Activated B cell treated with CpG ODN at 0.5 μM for 24 hours (primary cell): ENCODE data around the gene CHST8. TPM values are rescaled to one million over a fixed set of nuclear protein-coding genes. Genes with fewer than 3 reads are reported as not detected.

ENCODE experiments used
- ATAC-seq: fragments of 200-7000 bp; cut with Tn5 transposase; one replicate; pipeline ENCODE4 v1.10.0; 2021; ENCODE audit warnings: low read depth, mild to moderate bottlenecking, moderate library complexity
- CTCF ChIA-PET: fragments of 350-600 bp; sonication (Branson Sonifier 250); formaldehyde crosslinking; loops from one replicate; lab custom pipeline; 2021; ENCODE audit warnings: antibody characterized with exemption; lab: Charles Lee
- POLR2A ChIA-PET: fragments of 350-600 bp; sonication (Branson Sonifier 250); formaldehyde crosslinking; loops from one replicate; lab custom pipeline; 2021; ENCODE audit warnings: antibody characterized with exemption; lab: Charles Lee
- DNase-seq: peaks from one replicate; pipeline ENCODE4 v3.0.0; 2022
- H3K27ac Mint-ChIP-seq: one replicate; pipeline ENCODE4 v1.8.0; 2020; ENCODE audit warnings: mixed read lengths
- H3K27me3 Mint-ChIP-seq: one replicate; pipeline ENCODE4 v1.8.0; 2021; ENCODE audit warnings: mixed read lengths
- H3K36me3 Mint-ChIP-seq: one replicate; pipeline ENCODE4 v1.8.0; 2021; ENCODE audit warnings: low read depth, mixed read lengths
- H3K4me1 Mint-ChIP-seq: one replicate; pipeline ENCODE4 v1.8.0; 2021; ENCODE audit warnings: mixed read lengths
- H3K4me3 Mint-ChIP-seq: one replicate; pipeline ENCODE4 v1.8.0; 2020; ENCODE audit warnings: mild to moderate bottlenecking, mixed read lengths
- H3K9me3 Mint-ChIP-seq: one replicate; pipeline ENCODE4 v1.8.0; 2020; ENCODE audit warnings: mixed read lengths
- CTCF ChIP-seq: fragments of 200-600 bp; IDR thresholded peaks from one replicate; pipeline ENCODE4 v1.8.0; 2022; ENCODE audit warnings: antibody characterized with exemption, mild to moderate bottlenecking
- intact Hi-C: fragments of 100-400 bp; cut with micrococcal nuclease; formaldehyde crosslinking; loops from one replicate; pipeline ENCODE4 v1.15.1; 2024
- total RNA-seq: library from RNA; stranded (reverse); gene quantifications from 2 replicates; pipeline ENCODE4 v1.2.3, GENCODE V29; 2022

The CHST8 gene
- total RNA-seq, 1 donor from 2014 or later = not detected

- no peaks in the 10 kb centered on the region for H3K36me3 Mint-ChIP-seq
- DNase-seq = no peak
- H3K27me3 Mint-ChIP-seq = no peaks in the 10 kb centered on the region
- no peaks in the 10 kb centered on the region for H3K9me3 Mint-ChIP-seq
- H3K4me3 Mint-ChIP-seq = no peak overlapping the region
- no peak for TF ChIP-seq CTCF
- ChIA-PET CTCF (no interaction called here), POLR2A (no interaction called here)
- intact Hi-C loops = no loop called here
- ATAC-seq = no peak
- no peaks in the 10 kb centered on the region for H3K4me1 Mint-ChIP-seq
- no peak overlapping the region for H3K27ac Mint-ChIP-seq
Observed at GRCh38 chr19:33697766-33698165, 76.0 kb downstream of the CHST8 start.

GRCh38 chr19:33698576-33699435, 77.1 kb downstream of the CHST8 start:
- no peaks in the 10 kb centered on the region for H3K36me3 Mint-ChIP-seq
- DNase-seq = no peak
- ChIA-PET POLR2A (no interaction called here), CTCF (no interaction called here)
- TF ChIP-seq CTCF = no peak
- H3K9me3 Mint-ChIP-seq = no peaks in the 10 kb centered on the region
- H3K27ac Mint-ChIP-seq = no peak overlapping the region
- ATAC-seq = no peak
- intact Hi-C loops = no loop called here
- H3K4me1 Mint-ChIP-seq = no peaks in the 10 kb centered on the region
- H3K4me3 Mint-ChIP-seq = no peak overlapping the region
- H3K27me3 Mint-ChIP-seq = no peaks in the 10 kb centered on the region

- H3K36me3 Mint-ChIP-seq = no peaks in the 10 kb centered on the region
- no peaks in the 10 kb centered on the region for H3K4me1 Mint-ChIP-seq
- DNase-seq = no peak
- ChIA-PET CTCF (no interaction called here), POLR2A (no interaction called here)
- no peak overlapping the region for H3K4me3 Mint-ChIP-seq
- ATAC-seq = no peak
- intact Hi-C loops = no loop called here
- no peaks in the 10 kb centered on the region for H3K27me3 Mint-ChIP-seq
- no peak for TF ChIP-seq CTCF
- no peak overlapping the region for H3K27ac Mint-ChIP-seq
- no peaks in the 10 kb centered on the region for H3K9me3 Mint-ChIP-seq
Observed at GRCh38 chr19:33699754-33700407, 78.1 kb downstream of the CHST8 start.

- CTCF ChIA-PET = no interaction called here
- Mint-ChIP-seq H3K4me1 (no peaks in the 10 kb centered on the region), H3K9me3 (no peaks in the 10 kb centered on the region), H3K27me3 (no peaks in the 10 kb centered on the region), H3K27ac (no peak overlapping the region), H3K36me3 (no peaks in the 10 kb centered on the region), H3K4me3 (no peak overlapping the region)
- intact Hi-C loops = no loop called here
- POLR2A ChIA-PET = no interaction called here
- TF ChIP-seq CTCF = no peak
- no peak for ATAC-seq
- DNase-seq = no peak
Observed at GRCh38 chr19:33700408-33701013, 78.8 kb downstream of the CHST8 start.

- H3K27me3 Mint-ChIP-seq = no peaks in the 10 kb centered on the region
- H3K36me3 Mint-ChIP-seq = no peaks in the 10 kb centered on the region
- no peak overlapping the region for H3K27ac Mint-ChIP-seq
- H3K9me3 Mint-ChIP-seq = no peaks in the 10 kb centered on the region
- TF ChIP-seq CTCF = no peak
- DNase-seq (no peak), ATAC-seq (no peak)
- POLR2A ChIA-PET = no interaction called here
- H3K4me1 Mint-ChIP-seq = no peaks in the 10 kb centered on the region
- CTCF ChIA-PET = no interaction called here
- intact Hi-C loops = no loop called here
- H3K4me3 Mint-ChIP-seq = no peak overlapping the region
Observed at GRCh38 chr19:33701565-33701964, 79.8 kb downstream of the CHST8 start.
